ENCODE data around the gene JDP2. TPM values are rescaled to one million over a fixed set of nuclear protein-coding genes. Genes with fewer than 3 reads are reported as not detected.

Gene JDP2
- total RNA-seq, 1 experiment from 2014 or later: 5.9 TPM

DNA sequence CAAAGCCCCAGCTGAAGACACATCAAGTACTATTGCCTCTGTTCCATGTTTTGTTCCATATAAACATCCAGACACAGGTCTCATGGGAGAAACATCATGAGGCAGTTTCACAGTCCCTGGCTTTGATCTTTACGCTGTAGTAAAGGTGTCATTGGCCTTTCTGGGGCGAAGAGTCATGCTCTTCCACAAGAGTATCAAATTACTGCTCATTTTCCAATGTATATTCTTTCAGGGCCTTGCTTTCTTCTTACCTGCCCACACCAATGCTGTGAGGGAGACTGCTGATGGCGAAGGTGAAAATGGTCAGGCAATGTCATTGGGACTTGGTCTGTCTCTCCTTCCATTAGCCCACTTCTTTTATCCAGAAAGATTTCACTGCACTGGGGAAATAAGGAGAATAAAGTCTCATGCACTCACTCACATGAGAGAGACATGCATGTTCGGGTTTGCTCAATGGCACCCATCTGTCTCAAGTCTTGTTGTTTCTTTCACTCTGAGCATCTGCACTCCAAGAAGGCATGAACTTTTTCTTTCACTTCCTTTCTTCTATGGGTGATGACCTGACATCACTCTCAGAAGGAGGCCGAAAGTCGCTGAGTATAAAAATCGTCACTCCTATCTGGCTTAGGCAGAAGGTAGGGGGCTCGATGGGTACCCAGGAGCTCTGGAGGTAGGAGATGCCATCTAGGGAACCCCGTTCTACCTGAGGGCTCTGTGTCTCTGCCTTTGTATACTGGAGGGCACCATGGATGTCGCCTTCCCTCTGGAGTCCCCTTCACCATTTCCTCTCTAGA, 1.3 kb upstream of the JDP2 start:
- H3K36me3 ChIP-seq (ENCODE audit: insufficient read depth, low read length, poor library complexity, severe bottlenecking): no peaks in the 10 kb centered on the region
- DNase-seq (ENCODE audit: low spot score): no peak
- TF ChIP-seq, protein P1, sequence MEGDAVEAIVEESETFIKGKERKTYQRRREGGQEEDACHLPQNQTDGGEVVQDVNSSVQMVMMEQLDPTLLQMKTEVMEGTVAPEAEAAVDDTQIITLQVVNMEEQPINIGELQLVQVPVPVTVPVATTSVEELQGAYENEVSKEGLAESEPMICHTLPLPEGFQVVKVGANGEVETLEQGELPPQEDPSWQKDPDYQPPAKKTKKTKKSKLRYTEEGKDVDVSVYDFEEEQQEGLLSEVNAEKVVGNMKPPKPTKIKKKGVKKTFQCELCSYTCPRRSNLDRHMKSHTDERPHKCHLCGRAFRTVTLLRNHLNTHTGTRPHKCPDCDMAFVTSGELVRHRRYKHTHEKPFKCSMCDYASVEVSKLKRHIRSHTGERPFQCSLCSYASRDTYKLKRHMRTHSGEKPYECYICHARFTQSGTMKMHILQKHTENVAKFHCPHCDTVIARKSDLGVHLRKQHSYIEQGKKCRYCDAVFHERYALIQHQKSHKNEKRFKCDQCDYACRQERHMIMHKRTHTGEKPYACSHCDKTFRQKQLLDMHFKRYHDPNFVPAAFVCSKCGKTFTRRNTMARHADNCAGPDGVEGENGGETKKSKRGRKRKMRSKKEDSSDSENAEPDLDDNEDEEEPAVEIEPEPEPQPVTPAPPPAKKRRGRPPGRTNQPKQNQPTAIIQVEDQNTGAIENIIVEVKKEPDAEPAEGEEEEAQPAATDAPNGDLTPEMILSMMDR (conservative IDR thresholded peaks at IDR 0.05; ENCODE audit: low read depth, low read length): no peak
- TF ChIP-seq EZH2 (IDR thresholded peaks at IDR 0.05; ENCODE audit: borderline replicate concordance, low read depth, low read length, poor library complexity, severe bottlenecking): no peak
- H3K4me1 ChIP-seq (ENCODE audit: insufficient read depth, low read length, poor library complexity, severe bottlenecking): peaks cover 10% of the 10 kb centered on the region
- H3K9me3 ChIP-seq (ENCODE audit: low read depth, low read length, poor library complexity, severe bottlenecking): no peaks in the 10 kb centered on the region
- ChIA-PET CTCF (no interaction called here), POLR2A (ENCODE audit: low non-redundant PET) (no interaction called here)
- intact Hi-C loops (cut with micrococcal nuclease; ENCODE audit: unreplicated experiment): no loop called here
- no TSS peak for BruUV-seq (replicated peaks)
- H3K4me3 ChIP-seq (ENCODE audit: low read depth, low read length, poor library complexity, severe bottlenecking): peak overlapping the region; percentile 77
- no peaks in the 10 kb centered on the region for H3K27me3 ChIP-seq (replicated peaks; ENCODE audit: insufficient read depth, low read depth, low read length, poor library complexity)
- H3K27ac ChIP-seq (ENCODE audit: low read depth, low read length, poor library complexity, severe bottlenecking): no peak overlapping the region

DNA sequence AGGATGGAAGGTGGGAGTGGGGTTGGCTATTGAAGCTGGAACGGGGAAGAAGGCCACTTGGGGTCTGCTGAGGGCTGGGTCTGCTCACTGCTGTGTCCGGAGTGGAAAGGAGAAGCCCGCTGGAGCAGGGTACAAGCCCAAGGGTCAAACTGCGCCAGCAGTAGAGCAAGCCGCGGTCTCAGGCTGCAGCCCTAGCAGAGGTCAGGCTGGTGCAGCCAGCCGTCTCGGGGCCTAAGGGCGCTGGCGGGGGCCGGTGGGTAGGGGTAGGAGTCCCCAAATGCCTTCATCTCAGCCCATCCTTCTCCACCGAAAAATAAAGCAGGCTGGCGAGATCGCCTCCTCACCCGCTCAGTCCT, 718 bp upstream of the JDP2 start:
- no TSS peak for BruUV-seq (replicated peaks)
- TF ChIP-seq EZH2 (IDR thresholded peaks at IDR 0.05; ENCODE audit: borderline replicate concordance, low read depth, low read length, poor library complexity, severe bottlenecking): no peak
- TF ChIP-seq, protein P1 (conservative IDR thresholded peaks at IDR 0.05; ENCODE audit: low read depth, low read length): no peak
- Histone ChIP-seq H3K9me3 (ENCODE audit: low read depth, low read length, poor library complexity, severe bottlenecking) (no peaks in the 10 kb centered on the region), H3K27ac (ENCODE audit: low read depth, low read length, poor library complexity, severe bottlenecking) (peak overlapping the region; percentile 78), H3K4me3 (ENCODE audit: low read depth, low read length, poor library complexity, severe bottlenecking) (peak overlapping the region; percentile 77), H3K36me3 (ENCODE audit: insufficient read depth, low read length, poor library complexity, severe bottlenecking) (peaks cover 1% of the 10 kb centered on the region), H3K4me1 (ENCODE audit: insufficient read depth, low read length, poor library complexity, severe bottlenecking) (peaks cover 10% of the 10 kb centered on the region), H3K27me3 (replicated peaks; ENCODE audit: insufficient read depth, low read depth, low read length, poor library complexity) (no peaks in the 10 kb centered on the region)
- intact Hi-C loops (cut with micrococcal nuclease; ENCODE audit: unreplicated experiment): no loop called here
- ChIA-PET CTCF (no interaction called here), POLR2A (ENCODE audit: low non-redundant PET) (no interaction called here)
- no peak for DNase-seq (ENCODE audit: low spot score)

- POLR2A ChIA-PET (ENCODE audit: low non-redundant PET): interaction anchor here (0.5 to 0.6 kb wide), 2 partner anchors 130 to 190 kb away, joined by 3 to 4 read pairs; no protein-coding TSS in a partner anchor
- CTCF ChIA-PET: no interaction called here
- intact Hi-C loops (cut with micrococcal nuclease; ENCODE audit: unreplicated experiment): no loop called here
Observed at GRCh38 chr14:75428230-75429104, 645 bp downstream of the JDP2 start.

More at GRCh38 chr14:75428230-75429104, 645 bp downstream of the JDP2 start:
- H3K36me3 ChIP-seq (ENCODE audit: insufficient read depth, low read length, poor library complexity, severe bottlenecking): peaks cover 7% of the 10 kb centered on the region
- no peaks in the 10 kb centered on the region for H3K27me3 ChIP-seq (replicated peaks; ENCODE audit: insufficient read depth, low read depth, low read length, poor library complexity)
- peak overlapping the region; percentile 77 for H3K4me3 ChIP-seq (ENCODE audit: low read depth, low read length, poor library complexity, severe bottlenecking)
- no peaks in the 10 kb centered on the region for H3K9me3 ChIP-seq (ENCODE audit: low read depth, low read length, poor library complexity, severe bottlenecking)
- peaks cover 10% of the 10 kb centered on the region for H3K4me1 ChIP-seq (ENCODE audit: insufficient read depth, low read length, poor library complexity, severe bottlenecking)
- DNase-seq (ENCODE audit: low spot score): no peak
- no peak for TF ChIP-seq EZH2 (IDR thresholded peaks at IDR 0.05; ENCODE audit: borderline replicate concordance, low read depth, low read length, poor library complexity, severe bottlenecking)
- TF ChIP-seq, protein P1 (conservative IDR thresholded peaks at IDR 0.05; ENCODE audit: low read depth, low read length): no peak
- no peak overlapping the region for H3K27ac ChIP-seq (ENCODE audit: low read depth, low read length, poor library complexity, severe bottlenecking)
- BruUV-seq (replicated peaks): no TSS peak
